Rectal smooth muscle tissue (tissue), 1 donor: Measurements from ENCODE around the gene NACA.
"Not testable (repeated sequence)": the region's sequence is repeated elsewhere in the genome, so short reads cannot be mapped to it uniquely, and the experiment has no call there.

Source experiments
- H3K27ac ChIP-seq: one replicate; pipeline ENCODE4 v1.7.0; 2013; ENCODE audit warnings: low read depth, low read length, inconsistent platforms
- H3K27me3 ChIP-seq: one replicate; pipeline ENCODE4 v1.7.0; 2013; ENCODE audit warnings: low read length; ENCODE audit not compliant: control insufficient read depth, insufficient read depth
- H3K36me3 ChIP-seq: one replicate; pipeline ENCODE4 v1.7.0; 2013; ENCODE audit warnings: low read length; ENCODE audit not compliant: control insufficient read depth, insufficient read depth
- H3K4me1 ChIP-seq: one replicate; pipeline ENCODE4 v1.7.0; 2013; ENCODE audit warnings: low read length; ENCODE audit not compliant: control insufficient read depth, insufficient read depth
- H3K4me3 ChIP-seq: one replicate; pipeline ENCODE4 v1.7.0; 2013; ENCODE audit warnings: low read length
- H3K9ac ChIP-seq: one replicate; pipeline ENCODE4 v1.7.0; 2013; ENCODE audit warnings: low read length

The NACA gene

DNA sequence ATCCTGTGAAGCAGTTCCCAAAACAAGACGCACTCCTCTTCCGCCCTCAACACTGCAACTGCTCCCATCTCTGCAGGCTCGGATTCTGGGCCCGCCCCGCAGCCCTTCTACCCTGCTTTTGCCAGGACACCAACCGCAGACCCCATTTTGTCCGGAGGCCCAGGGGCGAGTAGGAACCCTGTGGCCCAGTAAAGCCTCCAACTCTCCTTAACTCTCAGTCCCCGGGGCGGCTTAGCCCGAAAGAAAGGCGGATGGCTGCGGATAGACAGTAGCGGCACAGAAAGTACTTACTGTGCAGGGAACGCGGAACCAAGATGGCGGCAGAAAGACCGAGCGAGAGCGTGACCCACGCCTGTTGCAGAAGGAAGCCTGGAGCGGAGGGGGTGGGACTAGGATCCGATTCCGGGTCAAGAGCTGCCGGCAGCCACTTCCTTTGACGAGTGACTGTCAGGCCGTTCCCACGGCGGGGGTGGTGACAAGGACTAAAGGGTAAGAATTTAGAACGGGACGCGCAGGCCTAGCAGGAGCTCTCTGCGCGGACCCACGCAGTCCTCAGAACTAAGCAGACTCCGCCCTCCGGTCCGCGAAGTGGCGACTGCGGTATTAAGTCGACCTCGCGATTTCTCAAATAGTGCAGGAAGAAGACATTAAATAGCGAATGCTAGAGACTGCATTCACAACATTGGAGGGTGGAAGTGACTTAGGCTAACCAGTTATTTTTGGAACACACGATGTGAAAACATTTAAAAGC, at the start of gene NACA:
TSS of gene NACA (minus strand) at position 328 of the 751 bp plus-strand sequence. CDS start 778 bp downstream, outside the sequence.
- Histone ChIP-seq H3K27me3 (no peaks in the 10 kb centered on the region), H3K9ac (peak within 1 kb of the TSS; percentile 100), H3K4me3 (peak within 1 kb of the TSS; percentile 100), H3K36me3 (peaks cover 9% of the 10 kb centered on the region), H3K4me1 (peaks cover 28% of the 10 kb centered on the region), H3K27ac (peak within 1 kb of the TSS; percentile 97)

DNA sequence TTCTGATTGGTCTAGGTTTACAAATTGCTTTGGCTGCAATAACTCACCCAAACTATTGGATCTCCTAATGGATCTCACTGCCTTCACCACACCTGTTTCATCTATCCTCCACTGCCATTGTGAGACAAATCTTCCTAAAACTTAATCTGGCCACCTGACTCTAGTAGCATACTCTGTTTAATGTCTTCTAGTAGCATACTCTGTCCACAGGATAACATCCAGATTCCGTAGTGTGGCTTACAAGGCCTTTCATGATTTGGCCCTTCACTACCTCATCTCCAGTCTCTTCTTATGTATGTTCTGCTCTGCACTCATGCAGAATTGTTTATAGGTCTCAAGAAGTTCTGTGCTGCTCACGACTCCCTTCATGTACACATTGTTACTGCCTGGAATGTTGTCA, 48.0 kb upstream of the NACA start:
- Histone ChIP-seq H3K27ac (no peak overlapping the region), H3K27me3 (no peaks in the 10 kb centered on the region), H3K9ac (no peak overlapping the region), H3K4me1 (no peaks in the 10 kb centered on the region), H3K36me3 (no peaks in the 10 kb centered on the region), H3K4me3 (no peak overlapping the region)

- Histone ChIP-seq H3K36me3 (no peaks in the 10 kb centered on the region), H3K27ac (no peak overlapping the region), H3K4me3 (no peak overlapping the region), H3K9ac (no peak overlapping the region), H3K27me3 (no peaks in the 10 kb centered on the region), H3K4me1 (no peaks in the 10 kb centered on the region)
These were observed 47.5 kb upstream of the NACA start for GRCh38 chr12:56772625-56773024.

GRCh38 chr12:56769868-56770267, 44.8 kb upstream of the NACA start:
- Histone ChIP-seq H3K4me3 (no peak overlapping the region), H3K36me3 (no peaks in the 10 kb centered on the region), H3K27me3 (no peaks in the 10 kb centered on the region), H3K4me1 (no peaks in the 10 kb centered on the region), H3K9ac (no peak overlapping the region), H3K27ac (no peak overlapping the region)

GRCh38 chr12:56768424-56768823, 43.3 kb upstream of the NACA start:
- H3K4me1 ChIP-seq = no peaks in the 10 kb centered on the region
- H3K4me3 ChIP-seq = no peak overlapping the region
- no peak overlapping the region for H3K27ac ChIP-seq
- no peaks in the 10 kb centered on the region for H3K27me3 ChIP-seq
- no peak overlapping the region for H3K9ac ChIP-seq
- no peaks in the 10 kb centered on the region for H3K36me3 ChIP-seq

DNA sequence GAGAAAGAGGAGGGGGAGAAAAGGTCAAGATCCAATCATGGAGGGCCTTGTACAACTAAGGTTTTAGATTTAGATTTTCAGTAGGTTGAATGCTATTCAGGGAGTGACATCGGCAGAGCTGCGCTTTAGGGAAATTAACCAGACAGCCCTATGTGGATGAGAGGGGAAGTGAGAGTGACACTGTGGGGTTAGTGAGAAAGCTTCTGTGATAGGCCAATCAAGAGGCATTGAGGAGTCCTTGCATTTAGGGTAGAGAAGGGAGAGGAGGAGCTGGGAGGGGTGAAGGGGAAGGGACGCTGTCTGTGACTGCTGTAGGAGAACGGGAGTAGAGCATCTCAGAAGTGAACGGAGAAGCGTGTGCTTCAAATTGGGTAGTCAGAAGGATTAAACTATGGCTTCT, 41.4 kb upstream of the NACA start:
- H3K9ac ChIP-seq = no peak overlapping the region
- no peaks in the 10 kb centered on the region for H3K4me1 ChIP-seq
- H3K27me3 ChIP-seq = no peaks in the 10 kb centered on the region
- H3K4me3 ChIP-seq = peak overlapping the region; percentile 34
- no peaks in the 10 kb centered on the region for H3K36me3 ChIP-seq
- no peak overlapping the region for H3K27ac ChIP-seq

- Histone ChIP-seq H3K4me3 (peak overlapping the region; percentile 1), H3K27ac (peak overlapping the region; percentile 65), H3K4me1 (no peaks in the 10 kb centered on the region)
These were observed 38.9 kb upstream of the NACA start for GRCh38 chr12:56763753-56764657.

GRCh38 chr12:56761812-56762211, 36.7 kb upstream of the NACA start:
- no peaks in the 10 kb centered on the region for H3K36me3 ChIP-seq
- no peaks in the 10 kb centered on the region for H3K27me3 ChIP-seq
- no peak overlapping the region for H3K4me3 ChIP-seq
- H3K9ac ChIP-seq = no peak overlapping the region
- H3K27ac ChIP-seq = no peak overlapping the region
- H3K4me1 ChIP-seq = no peaks in the 10 kb centered on the region

More at GRCh38 chr12:56763753-56764657, 38.9 kb upstream of the NACA start:
- H3K9ac ChIP-seq = no peak overlapping the region
- no peaks in the 10 kb centered on the region for H3K27me3 ChIP-seq
- H3K36me3 ChIP-seq = no peaks in the 10 kb centered on the region

DNA sequence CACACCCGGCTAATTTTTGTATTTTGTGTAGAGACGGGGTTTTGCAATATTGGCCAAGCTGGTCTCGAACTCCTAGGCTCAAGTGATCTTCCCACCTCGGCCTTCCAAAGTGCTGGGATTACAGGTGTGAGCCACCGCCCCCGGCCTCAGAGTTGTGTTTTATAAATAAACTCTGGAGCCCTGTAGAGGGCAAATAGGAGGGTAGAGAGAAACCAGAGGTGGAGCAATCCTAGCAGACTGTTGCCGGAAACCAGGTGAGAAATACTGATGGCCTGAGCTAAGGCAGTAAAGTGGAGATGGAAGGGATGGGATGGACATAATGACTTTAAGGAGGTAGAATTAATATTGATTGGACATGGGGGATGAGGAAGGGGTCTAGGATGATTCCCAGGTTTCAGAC, 35.4 kb upstream of the NACA start:
- no peak overlapping the region for H3K4me3 ChIP-seq
- H3K9ac ChIP-seq = no peak overlapping the region
- no peaks in the 10 kb centered on the region for H3K27me3 ChIP-seq
- H3K4me1 ChIP-seq = no peaks in the 10 kb centered on the region
- H3K27ac ChIP-seq = no peak overlapping the region
- H3K36me3 ChIP-seq = no peaks in the 10 kb centered on the region

DNA sequence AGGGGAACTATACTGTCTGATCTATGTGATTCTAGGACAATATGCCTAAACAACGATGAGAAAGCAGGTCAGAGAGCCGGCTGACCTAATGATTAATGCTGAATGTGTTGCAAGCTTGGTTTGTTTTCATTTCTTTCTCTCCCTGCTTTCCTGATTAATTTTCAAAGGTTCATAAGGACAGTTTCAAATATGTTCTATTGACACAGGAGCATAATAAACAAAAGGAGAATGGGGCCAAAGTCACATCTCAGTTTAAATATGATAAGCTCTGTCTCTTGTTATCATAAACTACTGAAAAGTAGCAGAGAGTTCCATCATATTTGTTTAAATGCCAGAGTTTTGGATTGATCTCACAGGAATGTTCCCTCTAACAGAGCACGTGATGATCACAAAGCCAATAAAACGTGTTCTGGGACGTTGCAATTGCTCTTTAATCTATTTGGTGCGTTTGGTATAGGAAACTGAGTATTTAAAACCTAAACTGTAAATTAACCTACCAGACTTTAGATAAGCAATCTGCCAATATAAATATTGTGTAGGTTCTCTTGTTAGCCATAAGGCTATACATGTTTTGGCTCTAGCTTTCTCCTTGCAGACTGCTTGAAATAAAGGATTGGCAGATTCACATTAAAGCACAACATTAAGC, 34.3 kb upstream of the NACA start:
- no peak overlapping the region for H3K27ac ChIP-seq
- H3K4me3 ChIP-seq = no peak overlapping the region

GRCh38 chr12:56758728-56759262, 33.7 kb upstream of the NACA start:
- Histone ChIP-seq H3K27ac (no peak overlapping the region), H3K4me1 (no peaks in the 10 kb centered on the region), H3K9ac (no peak overlapping the region), H3K36me3 (no peaks in the 10 kb centered on the region), H3K4me3 (no peak overlapping the region), H3K27me3 (no peaks in the 10 kb centered on the region)

More for the DNA sequence above, 34.3 kb upstream of the NACA start:
- H3K27me3 ChIP-seq = no peaks in the 10 kb centered on the region
- no peak overlapping the region for H3K9ac ChIP-seq
- no peaks in the 10 kb centered on the region for H3K36me3 ChIP-seq
- H3K4me1 ChIP-seq = no peaks in the 10 kb centered on the region

DNA sequence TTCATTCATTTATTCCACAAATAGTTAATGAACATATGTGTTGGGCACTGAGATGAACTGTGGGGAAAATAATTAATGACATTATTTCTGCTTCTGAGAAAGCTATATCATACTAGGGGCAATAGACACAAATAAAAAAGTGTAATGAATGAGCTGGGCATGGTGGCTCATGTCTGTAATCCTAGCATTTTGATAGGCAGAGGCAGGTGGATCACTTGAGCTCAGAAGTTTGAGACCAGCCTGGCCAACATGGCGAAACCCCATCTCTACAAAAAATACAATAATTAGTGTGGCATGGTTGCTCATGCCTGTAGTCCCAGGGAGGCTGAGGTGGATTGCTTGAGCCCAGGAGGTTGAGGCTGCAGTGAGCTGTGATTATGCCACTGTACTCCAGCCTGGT, 32.9 kb upstream of the NACA start:
- not testable (repeated sequence) for H3K9ac ChIP-seq

More for the DNA sequence above, 32.9 kb upstream of the NACA start:
- H3K27ac ChIP-seq, H3K27me3 ChIP-seq, H3K4me1 ChIP-seq, H3K36me3 ChIP-seq, H3K4me3 ChIP-seq: not testable (repeated sequence)
